NAMALWA (cell line): Measurements from ENCODE around the gene ENDOG.

ENCODE experiments used
- DNase-seq: peaks from one replicate; pipeline ENCODE4 v3.0.0-alpha.2; 2015; ENCODE audit warnings: low spot score

ENDOG gene

GRCh38 chr9:128800061-128800460 lies 18.2 kb upstream of the ENDOG start:
- DNase-seq = no peak

GRCh38 chr9:128802482-128802881 lies 15.8 kb upstream of the ENDOG start:
- no peak for DNase-seq

GRCh38 chr9:128805661-128806060 lies 12.6 kb upstream of the ENDOG start:
- no peak for DNase-seq

- DNase-seq = no peak
Observed at GRCh38 chr9:128807827-128808226, 10.5 kb upstream of the ENDOG start.

GRCh38 chr9:128808543-128808942 lies 9.8 kb upstream of the ENDOG start:
- DNase-seq = no peak

- no peak for DNase-seq
Observed at GRCh38 chr9:128809036-128809599, 9.2 kb upstream of the ENDOG start.

- no peak for DNase-seq
Observed at GRCh38 chr9:128809831-128810230, 8.5 kb upstream of the ENDOG start.

- no peak for DNase-seq
Observed at GRCh38 chr9:128810873-128811272, 7.4 kb upstream of the ENDOG start.

GRCh38 chr9:128818839-128819715 lies 777 bp downstream of the ENDOG start:
- DNase-seq = peak; percentile 55

GRCh38 chr9:128819716-128820664 lies 1.7 kb downstream of the ENDOG start:
- no peak for DNase-seq

- no peak for DNase-seq
Observed at GRCh38 chr9:128820665-128821583, 2.6 kb downstream of the ENDOG start.

- DNase-seq = no peak
Observed at GRCh38 chr9:128821584-128822406, 3.5 kb downstream of the ENDOG start.

GRCh38 chr9:128822407-128823042 lies 4.2 kb downstream of the ENDOG start:
- DNase-seq = no peak

- DNase-seq = no peak
Observed at GRCh38 chr9:128823362-128823902, 5.1 kb downstream of the ENDOG start.

GRCh38 chr9:128823903-128824406 lies 5.7 kb downstream of the ENDOG start:
- no peak for DNase-seq

- DNase-seq = no peak
Observed at GRCh38 chr9:128824911-128825310, 6.6 kb downstream of the ENDOG start.

- DNase-seq = no peak
Observed at GRCh38 chr9:128825923-128826700, 7.8 kb downstream of the ENDOG start.

GRCh38 chr9:128828267-128828666 lies 10.0 kb downstream of the ENDOG start:
- DNase-seq = peak; percentile 35
